HG03095 (cell line): ENCODE data around the gene CSF1R.
"Not testable (repeated sequence)": the region's sequence is repeated elsewhere in the genome, so short reads cannot be mapped to it uniquely, and the experiment has no call there.

Experiments used
- ATAC-seq: cut with Tn5 transposase; IDR thresholded peaks from one replicate; pipeline ENCODE4 v1.9.1; 2021; ENCODE audit warnings: moderate library complexity; ENCODE audit not compliant: unreplicated experiment

CSF1R gene

DNA sequence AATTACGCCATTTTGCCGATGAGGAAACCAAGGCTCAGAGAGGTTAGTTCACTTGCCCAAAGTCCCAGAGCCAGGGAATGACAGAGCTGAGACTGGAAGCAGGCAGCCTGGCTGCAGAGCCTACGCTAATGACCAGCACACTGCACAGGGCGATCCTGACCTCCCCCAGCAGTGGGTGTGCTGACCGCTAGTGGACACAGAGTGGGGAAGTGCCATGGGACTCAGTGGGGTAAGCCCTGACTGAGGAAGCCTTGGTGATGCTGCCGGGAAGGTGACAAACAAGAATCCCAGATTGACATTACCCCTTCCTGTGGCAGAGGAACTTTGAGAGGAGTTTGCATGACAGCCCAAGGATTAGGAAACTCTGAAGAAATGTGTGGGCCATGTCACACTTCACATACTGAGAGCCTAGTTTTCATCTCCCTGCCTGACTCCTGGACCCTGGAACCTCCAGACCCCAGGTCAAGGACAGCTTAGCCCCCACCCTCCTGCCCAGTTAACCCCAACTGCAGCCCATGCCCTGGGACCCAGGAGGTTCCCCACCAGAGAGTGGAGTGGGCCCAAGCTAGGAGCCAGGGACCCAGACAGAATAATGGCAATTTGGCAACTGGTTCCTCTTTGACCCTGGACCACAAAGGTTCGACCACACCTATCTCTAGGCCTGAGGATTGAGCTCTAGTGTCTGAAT is 19.7 kb upstream of the CSF1R start:
- ATAC-seq = no peak

GRCh38 chr5:150104550-150104870 is 18.2 kb upstream of the CSF1R start:
- no peak for ATAC-seq

DNA sequence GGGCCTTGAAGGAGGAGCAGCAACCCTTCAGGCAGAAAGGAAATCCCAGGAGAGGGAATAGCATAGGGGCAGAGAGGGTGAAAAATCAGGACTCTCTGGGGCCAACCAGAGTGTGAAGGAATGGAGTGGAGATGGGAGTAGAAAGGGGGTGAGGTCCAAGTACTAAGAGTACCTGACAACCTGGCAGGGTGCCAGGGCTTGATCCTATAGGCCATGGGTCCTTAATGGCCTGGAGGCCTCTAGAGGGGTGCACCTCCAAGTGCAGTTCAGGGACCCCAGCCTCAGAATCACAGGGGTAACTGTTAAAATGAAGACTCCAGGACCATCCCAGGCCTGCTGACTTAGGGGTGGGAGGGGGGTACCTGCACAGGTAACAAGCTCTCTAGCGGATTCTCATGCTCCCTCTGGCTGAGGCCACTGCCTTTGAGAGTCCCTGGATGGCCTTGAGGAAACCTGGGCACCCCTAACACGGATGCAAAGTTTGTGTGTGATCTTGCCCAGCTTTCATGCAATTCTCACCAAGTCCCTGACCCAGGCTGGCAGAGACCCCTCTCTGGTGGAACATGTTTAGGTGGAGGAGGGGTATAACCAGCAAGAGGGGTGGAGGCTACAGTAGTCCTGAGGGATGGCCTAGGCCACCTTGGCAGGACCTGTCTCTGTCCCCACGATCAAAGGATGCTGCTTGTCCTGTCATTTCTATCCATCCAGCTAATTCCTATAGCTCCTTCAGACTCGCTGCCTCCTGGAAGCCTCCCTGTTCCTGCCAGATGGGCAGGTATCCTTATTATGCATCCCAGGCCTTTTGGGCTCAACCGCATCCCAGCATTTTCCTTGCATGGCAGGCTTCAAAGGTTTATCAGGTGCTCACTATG is 17.6 kb upstream of the CSF1R start:
- ATAC-seq = no peak

- ATAC-seq = no peak
These were observed 14.7 kb upstream of the CSF1R start for GRCh38 chr5:150101023-150101422.

GRCh38 chr5:150097152-150097551 is 10.8 kb upstream of the CSF1R start:
- no peak for ATAC-seq

DNA sequence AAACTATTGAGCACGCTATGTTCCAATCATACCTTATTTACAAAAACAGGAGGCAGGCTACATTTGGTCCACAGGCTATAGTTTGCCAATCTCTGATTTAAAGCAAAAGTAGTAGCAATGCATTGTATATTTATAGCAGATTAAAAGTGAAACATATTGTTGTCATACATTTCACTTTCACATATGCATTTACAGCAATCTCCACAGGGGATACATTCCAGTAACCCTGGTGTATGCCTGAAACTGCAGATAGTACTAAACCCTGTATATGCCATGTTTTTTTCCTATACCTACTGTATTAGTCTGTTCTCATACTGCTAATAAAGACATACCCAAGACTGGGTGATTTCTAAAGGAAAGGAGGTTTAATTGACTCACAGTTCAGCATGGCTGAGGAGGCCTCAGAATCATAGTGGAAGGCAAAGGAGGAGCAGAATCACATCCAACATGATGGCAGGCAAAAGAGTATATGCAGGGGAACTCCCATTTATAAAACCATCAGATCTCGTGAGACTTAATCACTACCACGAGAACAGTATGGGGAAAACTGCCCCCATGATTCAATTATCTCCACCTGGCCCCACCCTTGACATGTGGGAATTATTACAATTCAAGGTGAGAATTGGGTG is 5.9 kb upstream of the CSF1R start:
- peak; percentile 91 for ATAC-seq

- ATAC-seq = no peak
These were observed 1.0 kb downstream of the CSF1R start for GRCh38 chr5:150085191-150085912.

- ATAC-seq = not testable (repeated sequence)
These were observed 1.6 kb downstream of the CSF1R start for GRCh38 chr5:150084754-150085153.

DNA sequence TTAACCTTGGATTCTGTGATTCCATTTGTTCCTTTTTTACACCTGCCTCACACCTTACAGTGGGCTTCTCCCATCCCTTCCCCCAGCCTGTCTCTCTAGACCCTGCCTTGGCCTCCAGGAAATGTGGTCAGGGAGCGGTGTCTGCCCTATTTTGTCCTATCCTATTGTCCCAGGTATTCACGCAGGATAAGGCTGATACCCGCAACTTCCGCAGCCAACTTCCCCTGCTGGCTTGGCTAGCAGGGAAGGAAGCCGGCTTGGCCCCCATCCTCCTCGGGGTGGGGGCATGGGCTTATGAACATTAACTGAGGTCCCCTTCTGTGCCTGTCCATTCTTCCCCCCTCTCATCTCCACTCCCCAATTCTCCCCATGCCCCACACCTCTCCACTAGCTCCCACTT is 3.5 kb downstream of the CSF1R start:
- no peak for ATAC-seq

- peak; percentile 25 for ATAC-seq
These were observed 4.0 kb downstream of the CSF1R start for GRCh38 chr5:150082374-150082773.

DNA sequence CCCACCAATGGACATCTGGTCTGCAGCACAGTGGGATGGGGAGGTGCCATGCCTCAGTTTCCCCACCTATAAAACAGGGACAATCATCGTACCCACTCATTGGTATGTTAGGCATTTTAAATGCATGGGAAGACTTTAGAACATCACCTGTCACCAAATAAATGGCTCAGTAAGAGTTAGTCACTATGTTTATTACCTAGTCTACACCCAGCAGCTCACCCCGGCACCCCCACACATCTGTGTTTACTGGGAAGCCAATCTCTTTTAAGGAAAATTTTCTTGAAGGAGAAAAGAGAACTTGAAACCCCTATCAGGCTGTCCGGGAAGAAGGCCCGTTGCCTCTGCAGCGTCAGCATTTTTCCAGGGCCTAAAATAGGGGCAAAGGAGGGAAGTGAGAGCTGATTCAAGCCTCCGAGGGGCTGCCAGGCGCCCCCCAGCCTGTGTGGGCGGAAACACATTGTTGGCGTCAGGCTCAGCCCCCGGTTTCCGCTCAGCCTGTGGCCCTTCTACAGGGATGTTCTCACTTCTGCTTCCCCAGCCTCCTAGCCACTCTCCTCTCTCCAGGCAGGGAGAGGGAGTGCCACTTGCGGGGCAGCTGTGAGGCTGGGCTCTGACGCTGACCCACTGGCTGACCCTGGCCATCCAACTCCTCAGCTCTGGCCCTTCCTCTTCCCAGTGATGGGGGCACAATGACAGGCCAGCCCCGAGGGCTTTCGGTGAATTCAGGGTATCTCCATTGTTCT is 4.6 kb downstream of the CSF1R start:
- ATAC-seq = peak; percentile 94

DNA sequence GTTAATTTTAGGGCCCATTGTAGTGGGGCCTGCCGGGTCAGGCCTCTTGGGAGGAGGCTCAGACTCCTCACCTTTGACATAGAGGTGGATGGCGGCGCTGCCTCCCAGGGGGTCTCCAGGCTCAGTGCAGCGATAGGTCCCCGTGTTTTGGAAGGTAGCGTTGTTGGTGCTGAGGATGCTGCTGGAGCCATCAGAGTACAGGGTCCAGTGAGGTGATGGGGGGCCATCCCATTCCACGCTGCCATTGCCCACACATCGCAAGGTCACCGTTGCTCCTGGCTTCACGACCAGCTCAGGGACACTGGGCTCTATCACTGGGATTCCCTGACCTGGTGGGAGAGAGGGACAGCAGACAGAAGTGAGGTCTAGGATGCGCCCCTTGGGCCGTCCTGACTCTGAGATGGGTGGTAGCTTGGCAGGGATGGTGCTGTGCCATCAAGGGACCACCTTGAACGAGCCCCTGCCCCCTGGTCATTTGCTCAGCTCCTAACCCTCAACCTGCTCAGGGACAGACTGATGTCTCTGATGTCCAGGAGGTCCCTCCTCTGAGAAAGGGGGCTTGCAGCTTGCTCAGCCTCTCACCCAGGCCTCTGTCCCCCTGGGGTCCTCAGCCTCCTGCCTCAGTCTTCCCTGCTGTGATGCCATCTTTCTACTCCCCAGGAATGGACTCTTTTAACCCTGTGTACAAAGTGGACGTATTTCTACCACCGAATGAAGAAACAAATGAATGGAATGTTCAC is 5.5 kb downstream of the CSF1R start:
- no peak for ATAC-seq

GRCh38 chr5:150079909-150080461 is 6.4 kb downstream of the CSF1R start:
- ATAC-seq = no peak

DNA sequence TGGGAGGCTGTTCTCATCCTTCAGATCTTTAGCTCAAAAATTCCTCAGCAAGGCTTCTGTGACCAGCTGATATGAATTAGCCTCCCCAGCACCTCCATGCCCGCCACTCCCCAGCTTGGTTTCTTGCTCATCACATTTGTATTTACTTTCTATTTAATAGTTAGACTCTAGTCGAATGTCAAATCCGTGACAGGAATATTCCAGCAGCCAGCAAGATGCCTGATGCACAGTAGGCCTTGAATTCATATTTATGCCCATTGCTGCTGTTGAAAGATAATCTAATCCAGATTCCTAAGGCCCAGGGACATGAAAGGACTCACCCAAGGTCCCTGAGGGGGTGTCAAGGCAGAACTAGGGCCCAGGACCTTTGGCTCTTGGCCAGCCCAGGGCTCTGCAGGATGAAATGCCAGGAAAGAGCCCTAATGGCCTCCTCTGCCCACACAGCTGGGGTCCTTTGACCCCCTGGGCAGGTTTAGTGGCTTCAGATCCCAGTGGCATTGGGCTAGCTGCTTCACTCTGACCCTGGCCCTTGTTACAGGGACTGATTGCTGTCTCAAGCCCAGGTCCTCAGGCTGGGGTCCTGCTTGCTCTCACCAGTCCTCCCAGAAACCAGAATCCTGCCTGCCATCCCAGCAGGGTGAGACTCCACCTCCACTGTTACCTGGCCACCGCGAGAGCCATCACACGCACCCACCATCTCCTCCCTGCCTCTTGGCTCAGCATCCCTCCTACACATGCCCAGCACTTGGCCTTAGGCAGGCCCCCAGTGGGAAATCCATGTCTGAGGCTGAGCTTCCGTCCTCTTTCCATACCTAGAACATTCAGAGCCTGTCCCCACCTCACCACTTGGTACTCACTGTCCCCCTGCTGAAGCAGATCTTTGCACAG is 7.3 kb downstream of the CSF1R start:
- no peak for ATAC-seq

GRCh38 chr5:150077996-150078801 is 8.2 kb downstream of the CSF1R start:
- ATAC-seq = no peak

DNA sequence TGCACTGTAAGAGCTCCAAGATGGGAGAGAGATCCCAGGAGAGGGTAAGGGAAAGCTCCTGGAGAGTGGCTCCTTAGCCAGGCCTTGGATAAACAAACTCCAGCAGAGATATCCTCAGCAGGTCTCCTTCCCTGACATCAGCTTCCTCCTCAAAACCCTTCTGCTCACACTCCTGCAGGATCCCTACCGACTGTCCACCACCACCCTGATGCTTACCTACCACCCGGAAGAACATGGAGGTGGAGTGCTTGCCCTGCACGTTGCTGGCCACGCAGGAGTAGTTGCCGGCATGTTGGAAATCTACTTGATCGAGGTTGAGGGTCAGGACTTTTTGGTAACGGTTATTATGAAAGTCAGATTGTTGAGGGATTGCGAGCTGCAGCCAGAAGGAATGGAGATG is 9.3 kb downstream of the CSF1R start:
- ATAC-seq = no peak

DNA sequence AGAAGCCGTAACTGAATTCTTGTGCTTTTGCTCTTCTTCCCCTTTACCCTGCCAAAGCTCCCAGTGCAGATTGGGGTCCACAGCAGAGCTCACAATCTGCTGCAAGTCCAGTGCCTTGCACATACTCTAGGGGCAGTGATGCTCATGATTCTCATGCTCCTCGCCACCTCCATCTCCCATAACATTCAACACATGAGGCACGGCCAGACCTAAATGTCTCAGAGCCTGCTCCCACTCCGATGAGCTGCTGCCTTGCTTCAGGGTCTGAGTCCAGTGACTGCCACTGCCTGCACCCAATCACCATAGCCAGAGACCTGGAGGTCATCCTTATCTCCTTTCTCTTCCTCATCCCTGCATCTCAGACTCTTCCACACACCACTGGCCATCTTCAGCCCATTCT is 10.5 kb downstream of the CSF1R start:
- ATAC-seq = no peak

GRCh38 chr5:150075233-150075632 is 11.1 kb downstream of the CSF1R start:
- ATAC-seq = no peak
